Cardiac fibroblast (primary cell): ENCODE results near the gene KCNQ1.
"Not testable (repeated sequence)": the region's sequence is repeated elsewhere in the genome, so short reads cannot be mapped to it uniquely, and the experiment has no call there.

Source experiments
- DNase-seq, 2 donors: peaks; one replicate each; pipeline versions ENCODE4 v3.0.0 to v3.0.0-alpha.2; 2010; ENCODE audit warnings: low read depth in 2 of 2
- H3K4me3 ChIP-seq, 2 donors: replicated peaks in 1 of 2; 1 replicate in 1 of 2; 2 replicates in 1 of 2; pipeline ENCODE4 v1.5.1; 2011; ENCODE audit warnings: low read depth in 2 of 2, low read length in 2 of 2, mild to moderate bottlenecking in 2 of 2, moderate library complexity in 1 of 2
- CTCF ChIP-seq: IDR thresholded peaks from one replicate; pipeline ENCODE4 v1.5.1; 2011; ENCODE audit warnings: low read depth, mild to moderate bottlenecking, low read length, inconsistent platforms

Gene KCNQ1

GRCh38 chr11:2484576-2485125 is 39.8 kb downstream of the KCNQ1 start:
- no peak overlapping the region for H3K4me3 ChIP-seq
- TF ChIP-seq CTCF: no peak
- DNase-seq: no peak

GRCh38 chr11:2488004-2488403 is 43.2 kb downstream of the KCNQ1 start:
- H3K4me3 ChIP-seq: no peak overlapping the region
- no peak for TF ChIP-seq CTCF
- DNase-seq: no peak

GRCh38 chr11:2489083-2489482 is 44.3 kb downstream of the KCNQ1 start:
- TF ChIP-seq CTCF: no peak
- H3K4me3 ChIP-seq: no peak overlapping the region
- DNase-seq: no peak

- DNase-seq, H3K4me3 ChIP-seq: not testable (repeated sequence)
Measured at GRCh38 chr11:2497951-2498350, 53.1 kb downstream of the KCNQ1 start.

GRCh38 chr11:2498750-2499149 is 53.9 kb downstream of the KCNQ1 start:
- H3K4me3 ChIP-seq: no peak overlapping the region
- no peak for DNase-seq
- no peak for TF ChIP-seq CTCF

GRCh38 chr11:2507212-2507901 is 62.5 kb downstream of the KCNQ1 start:
- TF ChIP-seq CTCF: no peak
- no peak for DNase-seq
- H3K4me3 ChIP-seq: no peak overlapping the region

GRCh38 chr11:2507945-2508749 is 63.3 kb downstream of the KCNQ1 start:
- no peak for DNase-seq
- no peak overlapping the region for H3K4me3 ChIP-seq
- TF ChIP-seq CTCF: no peak
